ENCODE data around the gene YPEL5.

The YPEL5 gene

DNA sequence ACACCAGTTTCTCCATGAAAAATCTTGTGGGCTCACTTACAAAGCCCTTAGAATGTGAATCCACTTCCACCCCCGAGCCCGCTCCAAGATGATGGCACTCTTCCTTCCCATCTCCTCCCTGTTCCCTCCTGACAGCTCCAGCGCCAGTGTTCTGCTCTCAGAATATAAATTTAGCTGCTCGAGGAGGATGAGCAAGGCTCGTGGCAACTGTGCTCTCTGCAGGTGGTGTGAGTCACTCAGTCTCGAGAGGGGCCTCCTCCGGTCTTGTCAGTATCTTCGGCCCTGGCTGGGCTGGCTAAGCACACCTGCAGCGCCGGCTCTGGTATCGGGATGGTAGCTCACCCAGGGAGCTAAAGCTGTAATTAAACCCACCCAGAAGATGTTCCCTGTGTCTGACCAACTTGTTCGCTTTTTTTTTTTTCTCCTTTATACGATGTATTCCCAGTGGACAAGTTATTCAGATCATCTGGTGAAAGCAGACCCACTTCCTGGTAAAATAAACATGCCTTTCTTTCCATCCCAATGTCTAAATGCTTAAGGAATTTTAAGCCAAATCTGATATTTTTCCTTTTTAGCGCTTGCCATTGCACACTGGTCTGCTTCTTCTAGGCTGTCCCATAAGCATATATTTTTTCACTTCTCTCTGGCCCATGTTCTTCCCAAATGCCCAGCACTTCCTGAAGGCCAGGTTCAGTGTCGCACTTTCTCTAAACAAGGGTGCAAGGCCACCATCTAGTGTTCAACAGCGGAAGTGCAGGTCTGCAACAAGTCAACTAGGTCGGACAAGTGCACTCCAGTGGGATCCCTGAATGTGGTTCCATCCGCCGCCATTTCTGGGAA, 31.4 kb upstream of the YPEL5 start:
- peak; percentile 98 for TF ChIP-seq CTCF (IDR thresholded peaks at IDR 0.05; ENCODE audit: low read depth, low read length, missing control alignments)
- peak; percentile 82 for DNase-seq (ENCODE audit: extremely low read depth, low read depth)
- no peak overlapping the region for H3K4me3 ChIP-seq (replicated peaks; ENCODE audit: low read depth, low read length)

GRCh38 chr2:30115981-30116285, 30.9 kb upstream of the YPEL5 start:
- no peak for TF ChIP-seq CTCF (IDR thresholded peaks at IDR 0.05; ENCODE audit: low read depth, low read length, missing control alignments)
- DNase-seq (ENCODE audit: extremely low read depth, low read depth), result no peak
- no peak overlapping the region for H3K4me3 ChIP-seq (replicated peaks; ENCODE audit: low read depth, low read length)

DNA sequence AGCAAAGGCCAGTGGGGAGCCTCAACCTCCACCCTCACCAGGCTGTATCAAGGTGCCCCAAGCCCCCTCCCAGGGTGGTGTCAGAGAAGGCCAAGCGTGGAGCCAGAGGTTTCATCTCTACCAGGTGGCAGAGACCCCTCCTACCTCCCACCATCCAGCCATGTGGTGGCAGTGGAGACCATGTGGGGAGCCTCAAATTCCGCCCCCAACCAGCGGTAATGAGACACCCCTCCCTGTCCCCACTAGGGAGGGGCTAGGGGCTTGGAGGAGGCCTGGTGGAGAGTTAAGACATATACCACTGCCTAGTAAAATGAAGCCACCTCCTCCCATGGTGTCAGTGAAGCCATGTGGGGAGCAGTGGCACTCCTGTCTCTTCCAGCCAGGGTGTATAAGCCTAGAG, 24.4 kb upstream of the YPEL5 start:
- no peak for TF ChIP-seq CTCF (IDR thresholded peaks at IDR 0.05; ENCODE audit: low read depth, low read length, missing control alignments)
- H3K4me3 ChIP-seq (replicated peaks; ENCODE audit: low read depth, low read length), result no peak overlapping the region
- DNase-seq (ENCODE audit: extremely low read depth, low read depth), result no peak

DNA sequence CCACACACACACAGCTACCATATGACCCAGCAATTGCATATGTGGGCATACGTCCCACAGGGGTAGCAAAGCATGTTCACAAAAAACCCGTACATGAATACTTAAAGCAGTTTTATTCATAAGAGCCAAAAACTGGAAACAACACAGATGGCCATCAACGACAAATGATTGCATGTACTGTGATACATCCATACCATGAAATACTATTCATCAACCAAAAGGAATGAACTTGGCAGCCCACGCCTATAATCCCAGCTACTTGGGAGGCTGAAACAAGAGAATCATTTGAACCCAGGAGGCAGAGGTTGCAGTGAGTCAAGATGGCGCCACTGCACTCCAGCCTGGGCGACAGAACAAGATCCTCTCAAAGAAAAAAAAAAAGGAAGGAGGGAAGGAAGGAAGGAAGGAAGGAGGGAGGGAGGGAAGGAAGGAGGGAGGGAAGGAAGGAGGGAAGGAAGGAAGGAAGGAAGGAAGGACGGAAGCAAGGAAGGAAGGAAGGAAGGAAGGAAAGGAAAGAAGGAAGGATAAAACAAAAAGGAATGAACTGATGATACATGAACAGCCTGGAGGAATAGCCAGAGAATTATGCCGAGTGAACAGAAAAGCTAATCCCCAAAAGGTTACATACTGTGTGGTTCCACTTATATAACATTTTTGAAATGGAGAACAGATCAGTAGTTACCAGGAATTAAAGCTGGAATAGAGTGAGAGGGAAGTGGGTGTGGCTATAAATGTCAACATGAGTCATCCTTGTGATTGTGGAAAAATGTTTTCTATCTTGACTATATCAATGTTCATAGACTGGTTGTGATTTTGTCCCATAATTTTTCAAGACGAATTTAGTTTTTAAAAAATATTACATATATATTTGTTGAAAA, 19.6 kb upstream of the YPEL5 start:
- TF ChIP-seq CTCF (IDR thresholded peaks at IDR 0.05; ENCODE audit: low read depth, low read length, missing control alignments), result no peak
- DNase-seq (ENCODE audit: extremely low read depth, low read depth), result no peak
- no peak overlapping the region for H3K4me3 ChIP-seq (replicated peaks; ENCODE audit: low read depth, low read length)

DNA sequence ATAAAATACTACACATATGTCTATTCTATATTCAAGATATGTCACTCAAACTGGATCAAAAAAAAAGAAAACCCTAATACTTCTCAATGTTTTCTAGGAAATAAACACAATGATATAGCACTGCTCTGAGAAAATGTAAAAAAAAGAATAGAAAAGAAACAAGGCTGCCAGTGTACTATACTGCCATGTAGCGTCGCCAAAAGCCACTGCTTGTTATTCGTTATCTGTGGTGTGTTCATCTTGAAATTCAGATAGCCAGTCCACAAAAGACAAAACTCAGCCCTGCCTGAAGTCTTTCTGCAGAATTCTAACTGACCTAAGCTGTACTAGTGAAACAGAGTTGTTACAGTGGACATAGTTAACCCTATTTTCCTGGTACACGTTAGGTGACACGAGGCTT, 12.2 kb upstream of the YPEL5 start:
- no peak for TF ChIP-seq CTCF (IDR thresholded peaks at IDR 0.05; ENCODE audit: low read depth, low read length, missing control alignments)
- DNase-seq (ENCODE audit: extremely low read depth, low read depth), result no peak
- no peak overlapping the region for H3K4me3 ChIP-seq (replicated peaks; ENCODE audit: low read depth, low read length)

GRCh38 chr2:30135541-30135940, 11.3 kb upstream of the YPEL5 start:
- DNase-seq (ENCODE audit: extremely low read depth, low read depth), result no peak
- H3K4me3 ChIP-seq (replicated peaks; ENCODE audit: low read depth, low read length), result no peak overlapping the region
- TF ChIP-seq CTCF (IDR thresholded peaks at IDR 0.05; ENCODE audit: low read depth, low read length, missing control alignments), result no peak
